GM12878 (cell line): ENCODE data around the gene ITGB2. TPM values are rescaled to one million over a fixed set of nuclear protein-coding genes. Genes with fewer than 3 reads are reported as not detected.

Source experiments
- ATAC-seq: fragments of 200-7000 bp; cut with Tn5 transposase; 3 replicates; pipeline ENCODE4 v1.9.1; 2020; ENCODE audit warnings: mild to moderate bottlenecking, moderate library complexity
- BruUV-seq: library from RNA; stranded (reverse); fragments of 400-500 nt; replicated peaks from 2 replicates; lab custom pipeline; 2021; lab: Mats Ljungman, UMichigan
- CTCF ChIA-PET: fragments of 300-600 bp; sonication (Branson Sonifier 250); formaldehyde crosslinking; extraction: SDS; loops from one replicate; lab custom pipeline; 2021; ENCODE audit warnings: inconsistent platforms; lab: Yijun Ruan, JAX
- POLR2A ChIA-PET: fragments of 350-600 bp; formaldehyde crosslinking; extraction: SDS; loops from one replicate; lab custom pipeline; 2021; ENCODE audit warnings: inconsistent platforms; lab: Charles Lee
- RAD21 ChIA-PET: fragments of 300-600 bp; sonication (Branson Sonifier 250); formaldehyde crosslinking; loops from one replicate; lab custom pipeline; 2023; ENCODE audit warnings: antibody characterized with exemption; ENCODE audit not compliant: unreplicated experiment; lab: Charles Lee
- SMC1A ChIA-PET: fragments of 300-600 bp; sonication (Branson Sonifier 250); formaldehyde crosslinking; loops from one replicate; lab custom pipeline; 2023; ENCODE audit not compliant: unreplicated experiment, uncharacterized antibody; lab: Charles Lee
- DNase-seq: peaks from one replicate; pipeline ENCODE4 v3.0.0-alpha.2; 2011; ENCODE audit warnings: low read depth, low spot score
- FAIRE-seq: peaks from 3 replicates; lab custom pipeline; 2011; peaks lifted over from hg19 to GRCh38; lab: Jason Lieb, UNC
- H2AFZ ChIP-seq: 2 replicates; pipeline ENCODE4 v1.6.0; 2011; ENCODE audit warnings: low read depth, low read length, control low read depth; ENCODE audit not compliant: control insufficient read depth
- H3K27ac ChIP-seq: 2 replicates; pipeline ENCODE4 v1.5.1; 2011; ENCODE audit warnings: control low read depth; ENCODE audit not compliant: control insufficient read depth, insufficient read depth
- H3K27me3 ChIP-seq, 2 experiments: replicated peaks in 1 of 2; 2 replicates each; pipeline versions ENCODE4 v1.6.0 to v1.6.1; 2011; ENCODE audit warnings: low read length in 1 of 2; ENCODE audit not compliant: control insufficient read depth in 2 of 2, insufficient read depth in 2 of 2
- H3K36me3 ChIP-seq, 2 experiments: 2 replicates each; pipeline ENCODE4 v1.5.1; 2011; ENCODE audit warnings: low read length in 1 of 2; ENCODE audit not compliant: control insufficient read depth in 2 of 2, insufficient read depth in 2 of 2
- H3K4me1 ChIP-seq: 2 replicates; pipeline ENCODE4 v1.6.1; 2011; ENCODE audit warnings: mild to moderate bottlenecking, low read length, moderate library complexity, mixed read lengths; ENCODE audit not compliant: control insufficient read depth, insufficient read depth
- H3K4me2 ChIP-seq: 2 replicates; pipeline ENCODE4 v1.6.0; 2011; ENCODE audit warnings: control low read depth; ENCODE audit not compliant: control insufficient read depth, insufficient read depth
- H3K4me3 ChIP-seq: fragments of 200-600 bp; sonication (generic); 2 replicates; pipeline ENCODE4 v1.5.1; 2016
- H3K79me2 ChIP-seq: 2 replicates; pipeline ENCODE4 v1.6.0; 2011; ENCODE audit warnings: low read length; ENCODE audit not compliant: control insufficient read depth, insufficient read depth
- H3K9ac ChIP-seq: 2 replicates; pipeline ENCODE4 v1.8.0; 2011; ENCODE audit warnings: low read length, control low read depth, mixed read lengths; ENCODE audit not compliant: control insufficient read depth, insufficient read depth
- H3K9me3 ChIP-seq: replicated peaks from 3 replicates; pipeline ENCODE4 v1.5.1; 2011; ENCODE audit warnings: mild to moderate bottlenecking, low read length; ENCODE audit not compliant: control insufficient read depth, insufficient read depth
- H4K20me1 ChIP-seq: 2 replicates; pipeline ENCODE4 v1.6.0; 2011; ENCODE audit not compliant: control insufficient read depth, insufficient read depth
- CBFB ChIP-seq: IDR thresholded peaks from 2 replicates; pipeline ENCODE4 v1.6.1; 2016; ENCODE audit warnings: antibody characterized with exemption, low read depth
- CBX3 ChIP-seq: fragments of 200-600 bp; sonication (generic); IDR thresholded peaks from 2 replicates; pipeline ENCODE4 v1.6.1; 2016; ENCODE audit warnings: low read depth, borderline replicate concordance
- EP300 ChIP-seq, 2 experiments: fragments of 150-350 bp in 1 of 2; IDR thresholded peaks; 2 replicates each; pipeline ENCODE4 v1.6.1; 2011 to 2012; ENCODE audit warnings: low read depth in 2 of 2, low read length in 2 of 2, borderline replicate concordance in 1 of 2, improper control_type of control experiment in 1 of 2, inconsistent platforms in 1 of 2; ENCODE audit not compliant: control insufficient read depth in 1 of 2
- MYB ChIP-seq: fragments of 150-350 bp; IDR thresholded peaks from 2 replicates; pipeline ENCODE4 v1.6.1; 2014; ENCODE audit warnings: mild to moderate bottlenecking, low read depth, low read length, borderline replicate concordance
- NR2F1 ChIP-seq: fragments of 450-650 bp; conservative IDR thresholded peaks from 2 replicates; pipeline ENCODE4 v1.6.1; 2017; ENCODE audit warnings: mild to moderate bottlenecking
- PAX5 ChIP-seq: IDR thresholded peaks from 2 replicates; pipeline ENCODE4 v1.6.1; 2011; ENCODE audit warnings: low read depth, low read length, borderline replicate concordance
- RB1 ChIP-seq: fragments of 450-650 bp; formaldehyde crosslinking; IDR thresholded peaks from 2 replicates; pipeline ENCODE4 v1.6.1; 2017; ENCODE audit warnings: mild to moderate bottlenecking, borderline replicate concordance
- RFX5 ChIP-seq: IDR thresholded peaks from 2 replicates; pipeline ENCODE4 v1.6.1; 2011; ENCODE audit warnings: low read depth, low read length, improper control_type of control experiment
- SMC3 ChIP-seq: IDR thresholded peaks from 2 replicates; pipeline ENCODE4 v1.6.1; 2011; ENCODE audit warnings: low read length, improper control_type of control experiment, borderline replicate concordance
- ZSCAN29 ChIP-seq: fragments of 450-650 bp; IDR thresholded peaks from 2 replicates; pipeline ENCODE4 v1.6.1; 2017; ENCODE audit warnings: mild to moderate bottlenecking, moderate library complexity
- WGBS: methylation state at CpG from one replicate; pipeline ENCODE4 v1.1.6; 2016; ENCODE audit warnings: low lambda C conversion rate; ENCODE audit not compliant: insufficient replicate concordance, insufficient coverage; ENCODE audit errors: missing lambda C conversion rate; 5-methylcytosine and 5-hydroxymethylcytosine counted together
- in situ Hi-C: fragments of 300-500 bp; cut with MboI; formaldehyde crosslinking; loops from 9 replicates; pipeline ENCODE4 v1.14.3; 2018; ENCODE audit warnings: mixed read lengths
- intact Hi-C: fragments of 100-400 bp; cut with micrococcal nuclease; formaldehyde crosslinking; loops from one replicate; pipeline ENCODE4 v1.14.2; 2022; ENCODE audit not compliant: unreplicated experiment
- polyA plus RNA-seq, 11 experiments: library from polyadenylated mRNA; depleted of rRNA in 4 of 11; unstranded in 6 of 11; stranded (reverse) in 5 of 11; fragments of >200 nt; fragmentation: Nextera tagmentation in 4 of 11; fragmentation: Illumina TruSeq in 1 of 11; extraction: Ambion mirVana in 4 of 11; extraction: Trizol in 1 of 11; gene quantifications; 1 replicate in 1 of 11; 2 replicates in 10 of 11; pipeline versions ENCODE4 v1.2.1 to v1.2.3, GENCODE V29; 2011 to 2016; ENCODE audit warnings: inconsistent platforms in 2 of 11, missing spikeins in 2 of 11, low read depth in 1 of 11
- total RNA-seq, 4 experiments: library from RNA; depleted of rRNA in 3 of 4; stranded (reverse); fragments of >200 nt in 3 of 4; fragmentation: Illumina TruSeq in 1 of 4; extraction: Trizol in 1 of 4; gene quantifications; 2 replicates each; pipeline versions ENCODE4 v1.2.1 to v1.2.3, GENCODE V29; 2013 to 2021
- TF ChIP-seq, protein P1 (sequence below): fragments of 450-650 bp; IDR thresholded peaks from 2 replicates; pipeline ENCODE4 v1.6.1; 2016; ENCODE audit warnings: mild to moderate bottlenecking
- TF ChIP-seq, protein P2 (sequence below): fragments of 450-650 bp; IDR thresholded peaks from 2 replicates; pipeline ENCODE4 v1.6.1; 2018; ENCODE audit warnings: borderline replicate concordance, mild to moderate bottlenecking; ENCODE audit not compliant: partially characterized antibody

Gene ITGB2
- total and polyA plus RNA-seq, 10 of the 15 experiments (the other 5 are each of a cell fraction or from before 2014, with no cell fraction given), result 8.0 to 172 (median 58.9) TPM

DNA sequence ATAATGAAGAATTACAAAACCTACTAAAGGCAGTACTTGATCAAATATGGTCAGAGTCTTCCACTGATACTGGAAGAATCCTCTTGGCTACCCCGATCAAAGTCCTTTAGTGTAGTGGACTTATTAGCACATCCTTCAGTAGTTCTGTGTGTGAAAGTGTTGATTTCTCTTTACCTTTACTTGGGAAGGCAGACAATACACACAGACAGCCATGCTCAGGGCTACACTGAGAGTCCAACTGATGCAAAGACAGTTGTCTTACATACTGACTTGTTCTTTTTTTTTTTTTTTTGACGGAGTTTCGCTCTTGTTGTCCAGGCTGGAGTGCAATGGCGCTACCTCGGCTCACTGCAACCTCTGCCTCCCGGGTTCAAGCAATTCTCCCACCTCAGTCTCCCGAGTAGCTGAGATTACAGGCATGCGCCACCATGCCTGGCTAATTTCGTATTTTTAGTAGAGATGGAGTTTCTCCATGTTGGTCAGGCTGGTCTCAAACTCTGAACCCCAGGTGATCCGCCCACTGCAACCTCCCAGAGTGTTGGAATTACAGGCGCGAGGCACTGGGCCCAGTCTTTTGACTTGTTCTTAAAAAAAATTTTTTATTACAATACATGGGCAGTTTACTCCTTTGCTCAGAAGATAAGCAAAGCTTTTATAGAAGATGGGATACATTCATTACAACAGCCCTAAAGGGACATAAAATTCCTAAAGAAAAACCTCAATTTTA lies 43.7 kb downstream of the ITGB2 start:
- Histone ChIP-seq H2AFZ (no peak overlapping the region), H3K9me3 (no peaks in the 10 kb centered on the region), H3K79me2 (peaks cover 14% of the 10 kb centered on the region), H3K27ac (no peak overlapping the region), H3K4me1 (peaks cover 38% of the 10 kb centered on the region), H3K27me3 (no peaks in the 10 kb centered on the region), H3K4me2 (no peak overlapping the region), H3K36me3 (no peaks in the 10 kb centered on the region), H4K20me1 (peaks cover 2% of the 10 kb centered on the region; the same call in 1 of the 2 replicates), H3K4me3 (no peak overlapping the region), H3K9ac (no peak overlapping the region)
- ATAC-seq (no peak), DNase-seq (no peak), FAIRE-seq (no peak)
- in situ Hi-C loops, result no loop called here
- WGBS, result 94% methylated on average over 8 of the region's 12 CpGs
- SMC1A ChIA-PET, result interaction anchor here (1.5 to 4.7 kb wide), 4 partner anchors 15 to 84 kb away, joined by 3 to 31 read pairs (median 18); partner anchors contain the start of gene UBE2G2
- TF ChIP-seq ZSCAN29 (no peak), MYB (no peak), RFX5 (no peak), NR2F1 (no peak), CBX3 (no peak), RB1 (no peak), CBFB (no peak), SMC3 (no peak), PAX5 (no peak), EP300 (IDR thresholded peaks at IDR 0.05; ENCODE audit: borderline replicate concordance in 1 of 2, control insufficient read depth in 1 of 2, low read depth in 2 of 2, low read length in 2 of 2) (no peak)
- TF ChIP-seq, protein P1, sequence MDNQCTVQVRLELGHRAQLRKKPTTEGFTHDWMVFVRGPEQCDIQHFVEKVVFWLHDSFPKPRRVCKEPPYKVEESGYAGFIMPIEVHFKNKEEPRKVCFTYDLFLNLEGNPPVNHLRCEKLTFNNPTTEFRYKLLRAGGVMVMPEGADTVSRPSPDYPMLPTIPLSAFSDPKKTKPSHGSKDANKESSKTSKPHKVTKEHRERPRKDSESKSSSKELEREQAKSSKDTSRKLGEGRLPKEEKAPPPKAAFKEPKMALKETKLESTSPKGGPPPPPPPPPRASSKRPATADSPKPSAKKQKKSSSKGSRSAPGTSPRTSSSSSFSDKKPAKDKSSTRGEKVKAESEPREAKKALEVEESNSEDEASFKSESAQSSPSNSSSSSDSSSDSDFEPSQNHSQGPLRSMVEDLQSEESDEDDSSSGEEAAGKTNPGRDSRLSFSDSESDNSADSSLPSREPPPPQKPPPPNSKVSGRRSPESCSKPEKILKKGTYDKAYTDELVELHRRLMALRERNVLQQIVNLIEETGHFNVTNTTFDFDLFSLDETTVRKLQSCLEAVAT, result no peak
- TF ChIP-seq, protein P2, sequence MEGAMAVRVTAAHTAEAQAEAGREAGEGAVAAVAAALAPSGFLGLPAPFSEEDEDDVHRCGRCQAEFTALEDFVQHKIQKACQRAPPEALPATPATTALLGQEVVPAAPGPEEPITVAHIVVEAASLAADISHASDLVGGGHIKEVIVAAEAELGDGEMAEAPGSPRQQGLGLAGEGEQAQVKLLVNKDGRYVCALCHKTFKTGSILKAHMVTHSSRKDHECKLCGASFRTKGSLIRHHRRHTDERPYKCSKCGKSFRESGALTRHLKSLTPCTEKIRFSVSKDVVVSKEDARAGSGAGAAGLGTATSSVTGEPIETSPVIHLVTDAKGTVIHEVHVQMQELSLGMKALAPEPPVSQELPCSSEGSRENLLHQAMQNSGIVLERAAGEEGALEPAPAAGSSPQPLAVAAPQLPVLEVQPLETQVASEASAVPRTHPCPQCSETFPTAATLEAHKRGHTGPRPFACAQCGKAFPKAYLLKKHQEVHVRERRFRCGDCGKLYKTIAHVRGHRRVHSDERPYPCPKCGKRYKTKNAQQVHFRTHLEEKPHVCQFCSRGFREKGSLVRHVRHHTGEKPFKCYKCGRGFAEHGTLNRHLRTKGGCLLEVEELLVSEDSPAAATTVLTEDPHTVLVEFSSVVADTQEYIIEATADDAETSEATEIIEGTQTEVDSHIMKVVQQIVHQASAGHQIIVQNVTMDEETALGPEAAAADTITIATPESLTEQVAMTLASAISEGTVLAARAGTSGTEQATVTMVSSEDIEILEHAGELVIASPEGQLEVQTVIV, result no peak
- RAD21 ChIA-PET, result interaction anchor here (0.9 to 3.2 kb wide), 3 partner anchors 31 to 55 kb away, joined by 4 to 16 read pairs (median 6); no protein-coding TSS in a partner anchor
- POLR2A ChIA-PET, result interaction anchor here (1.3 to 3.6 kb wide), 2 partner anchors 51 to 63 kb away, joined by 3 to 28 read pairs; no protein-coding TSS in a partner anchor
- CTCF ChIA-PET, result interaction anchor here (0.6 to 7.4 kb wide), 6 partner anchors 10 to 263 kb away, joined by 3 to 67 read pairs (median 4); partner anchors contain the start of gene UBE2G2
- no TSS peak for BruUV-seq
- intact Hi-C loops, result no loop called here
